SU-DHL-6 (cell line): Measurements from ENCODE around the gene SLTM.
"Not testable (repeated sequence)": the region's sequence is repeated elsewhere in the genome, so short reads cannot be mapped to it uniquely, and the experiment has no call there.

Experiments
- H2AFZ ChIP-seq: fragments of 200-600 bp; sonication (generic); 2 replicates; pipeline ENCODE4 v1.6.1; 2014; ENCODE audit warnings: low read depth, mild to moderate bottlenecking, moderate library complexity, mixed read lengths, antibody characterized with exemption, low read length; ENCODE audit not compliant: severe bottlenecking
- H3F3A ChIP-seq: fragments of 200-600 bp; shearing (Covaris generic); 2 replicates; pipeline ENCODE4 v1.6.0; 2016; ENCODE audit warnings: antibody characterized with exemption, mild to moderate bottlenecking; ENCODE audit not compliant: insufficient read depth
- H3K27ac ChIP-seq: fragments of 200-600 bp; sonication (generic); 2 replicates; pipeline ENCODE4 v1.5.1; 2016; ENCODE audit warnings: low read depth, mild to moderate bottlenecking, low read length, moderate library complexity, mixed read lengths
- H3K27me3 ChIP-seq: fragments of 200-600 bp; sonication (generic), shearing (Covaris generic); 2 replicates; pipeline ENCODE4 v1.6.0; 2014; ENCODE audit warnings: mild to moderate bottlenecking, low read length
- H3K36me3 ChIP-seq: fragments of 200-600 bp; sonication (generic); 2 replicates; pipeline ENCODE4 v1.6.1; 2014; ENCODE audit warnings: mild to moderate bottlenecking, low read length, mixed read lengths
- H3K4me2 ChIP-seq: fragments of 300-600, 200-600 bp; shearing (Covaris generic), sonication (generic); 2 replicates; pipeline ENCODE4 v1.6.0; 2014; ENCODE audit warnings: low read length, low read depth, mild to moderate bottlenecking; ENCODE audit not compliant: poor library complexity, severe bottlenecking
- H3K4me3 ChIP-seq: fragments of 200-600 bp; sonication (generic); 2 replicates; pipeline ENCODE4 v1.5.1; 2014; ENCODE audit warnings: antibody characterized with exemption, low read length, mild to moderate bottlenecking, mixed read lengths; ENCODE audit not compliant: insufficient read depth, poor library complexity, severe bottlenecking
- H3K79me2 ChIP-seq: fragments of 200-600 bp; sonication (generic); 2 replicates; pipeline ENCODE4 v1.6.1; 2014; ENCODE audit warnings: mild to moderate bottlenecking, low read length, moderate library complexity; ENCODE audit not compliant: insufficient read depth
- H3K9ac ChIP-seq: fragments of 200-600 bp; sonication (generic); 2 replicates; pipeline ENCODE4 v1.7.0; 2014; ENCODE audit warnings: mild to moderate bottlenecking, low read length
- H3K9me2 ChIP-seq: fragments of 200-600 bp; sonication (generic); replicated peaks from 2 replicates; pipeline ENCODE4 v1.6.1; 2014; ENCODE audit warnings: low read length; ENCODE audit not compliant: insufficient read depth
- H3K9me3 ChIP-seq: fragments of 200-600 bp; sonication (generic); 2 replicates; pipeline ENCODE4 v1.6.1; 2014; ENCODE audit warnings: low read length, mixed read lengths; ENCODE audit not compliant: insufficient read depth
- H4K20me1 ChIP-seq: fragments of 200-600 bp; sonication (generic); 2 replicates; pipeline ENCODE4 v1.6.1; 2014; ENCODE audit warnings: low read depth, mild to moderate bottlenecking, antibody characterized with exemption, low read length, moderate library complexity, mixed read lengths
- CTCF ChIP-seq: fragments of 200-600 bp; sonication (generic); IDR thresholded peaks from one replicate; pipeline ENCODE4 v1.5.1; 2017; ENCODE audit warnings: antibody characterized with exemption, mild to moderate bottlenecking, low read length, moderate library complexity; ENCODE audit not compliant: insufficient read depth, poor library complexity, severe bottlenecking
- EZH2phosphoT487 ChIP-seq: fragments of 200-600 bp; sonication (generic), shearing (Covaris generic); conservative IDR thresholded peaks from 2 replicates; pipeline ENCODE4 v1.6.1; 2018; ENCODE audit warnings: mild to moderate bottlenecking, antibody characterized with exemption, low read length, moderate library complexity, mixed read lengths

Gene SLTM

GRCh38 chr15:58864602-58865424, 68.7 kb downstream of the SLTM start:
- Histone ChIP-seq H3K9me3 (no peaks in the 10 kb centered on the region), H3K27me3 (no peaks in the 10 kb centered on the region), H3K4me3 (no peak overlapping the region), H3K36me3 (no peaks in the 10 kb centered on the region), H4K20me1 (no peaks in the 10 kb centered on the region), H3K9me2 (no peaks in the 10 kb centered on the region), H3F3A (no peaks in the 10 kb centered on the region), H3K27ac (no peak overlapping the region), H3K9ac (no peak overlapping the region), H3K79me2 (no peaks in the 10 kb centered on the region), H2AFZ (peak overlapping the region; percentile 47), H3K4me2 (no peak overlapping the region)
- TF ChIP-seq CTCF (no peak), EZH2phosphoT487 (no peak)

- Histone ChIP-seq H3K9me2 (no peaks in the 10 kb centered on the region), H3K4me2 (no peak overlapping the region), H3F3A (no peaks in the 10 kb centered on the region), H3K9me3 (no peaks in the 10 kb centered on the region), H3K27me3 (no peaks in the 10 kb centered on the region), H2AFZ (no peak overlapping the region), H3K79me2 (no peaks in the 10 kb centered on the region), H4K20me1 (no peaks in the 10 kb centered on the region), H3K36me3 (no peaks in the 10 kb centered on the region), H3K4me3 (no peak overlapping the region), H3K27ac (no peak overlapping the region), H3K9ac (no peak overlapping the region)
- no peak for TF ChIP-seq CTCF
- TF ChIP-seq EZH2phosphoT487, result no peak
Measured at GRCh38 chr15:58862326-58862725, 71.2 kb downstream of the SLTM start.

GRCh38 chr15:58856621-58857020, 76.9 kb downstream of the SLTM start:
- not testable (repeated sequence) for H3K4me3 ChIP-seq, H3K4me2 ChIP-seq, H3F3A ChIP-seq, H4K20me1 ChIP-seq, H3K9ac ChIP-seq, H2AFZ ChIP-seq, H3K9me3 ChIP-seq, H3K27ac ChIP-seq, H3K27me3 ChIP-seq, H3K36me3 ChIP-seq, H3K9me2 ChIP-seq, H3K79me2 ChIP-seq

GRCh38 chr15:58856086-58856485, 77.4 kb downstream of the SLTM start:
- H3K9me2 ChIP-seq, result no peaks in the 10 kb centered on the region

More at GRCh38 chr15:58856086-58856485, 77.4 kb downstream of the SLTM start:
- Histone ChIP-seq H3K4me3 (no peak overlapping the region), H3K27ac (no peak overlapping the region), H3K4me2 (no peak overlapping the region), H3F3A (no peaks in the 10 kb centered on the region), H3K9me3 (no peaks in the 10 kb centered on the region), H3K79me2 (no peaks in the 10 kb centered on the region), H3K27me3 (no peaks in the 10 kb centered on the region), H3K9ac (no peak overlapping the region), H4K20me1 (no peaks in the 10 kb centered on the region), H3K36me3 (no peaks in the 10 kb centered on the region), H2AFZ (no peak overlapping the region)
- TF ChIP-seq CTCF (no peak), EZH2phosphoT487 (no peak)
